ENCODE results near the gene SYPL1. TPM values are rescaled to one million over a fixed set of nuclear protein-coding genes. Genes with fewer than 3 reads are reported as not detected.
A peak's percentile ranks its signal among the peaks of the same experiment; 100 is the strongest.

SYPL1 gene
- polyA plus RNA-seq, 3 donors: 40.4 to 53.5 (median 42.3) TPM

GRCh38 chr7:106125417-106125816 lies 13.3 kb upstream of the SYPL1 start:
- 65 to 77% (median 77%) methylated on average over 4 of the region's 4 CpGs for WGBS, 3 donors
- H3K27ac ChIP-seq (ENCODE audit: low read depth, low read length): no peak overlapping the region

- H3K27ac ChIP-seq (ENCODE audit: low read depth, low read length): no peak overlapping the region
- 52 to 82% (median 67%) methylated on average over 1 of the region's 1 CpG for WGBS, 3 donors
Measured at GRCh38 chr7:106124186-106124585, 12.1 kb upstream of the SYPL1 start.

GRCh38 chr7:106122713-106123112 lies 10.6 kb upstream of the SYPL1 start:
- H3K27ac ChIP-seq (ENCODE audit: low read depth, low read length): no peak overlapping the region
- WGBS, 3 donors: 61 to 74% (median 73%) methylated on average over 1 of the region's 1 CpG

GRCh38 chr7:106121189-106121810 lies 9.2 kb upstream of the SYPL1 start:
- 60 to 78% (median 71%) methylated on average over 3 of the region's 3 CpGs for WGBS, 3 donors
- no peak overlapping the region for H3K27ac ChIP-seq (ENCODE audit: low read depth, low read length)

- WGBS, 3 donors: 71 to 92% (median 81%) methylated on average over 2 of the region's 2 CpGs
Measured at GRCh38 chr7:106120500-106120899, 8.4 kb upstream of the SYPL1 start.

GRCh38 chr7:106119719-106120118 lies 7.6 kb upstream of the SYPL1 start:
- 80 to 88% (median 85%) methylated on average over 3 of the region's 3 CpGs for WGBS, 3 donors
- H3K27ac ChIP-seq (ENCODE audit: low read depth, low read length): no peak overlapping the region

More at GRCh38 chr7:106120500-106120899, 8.4 kb upstream of the SYPL1 start:
- no peak overlapping the region for H3K27ac ChIP-seq (ENCODE audit: low read depth, low read length)

- 69 to 93% (median 87%) methylated on average over 9 of the region's 9 CpGs for WGBS, 3 donors
- H3K27ac ChIP-seq (ENCODE audit: low read depth, low read length): no peak overlapping the region
Measured at GRCh38 chr7:106117786-106118544, 5.9 kb upstream of the SYPL1 start.

GRCh38 chr7:106116161-106116704 lies 4.1 kb upstream of the SYPL1 start:
- no peak overlapping the region for H3K27ac ChIP-seq (ENCODE audit: low read depth, low read length)
- WGBS, 3 donors: 67 to 80% (median 77%) methylated on average over 6 of the region's 6 CpGs

- WGBS, 3 donors: 55 to 62% (median 58%) methylated on average over 5 of the region's 5 CpGs
- no peak overlapping the region for H3K27ac ChIP-seq (ENCODE audit: low read depth, low read length)
Measured at GRCh38 chr7:106114716-106115383, 2.7 kb upstream of the SYPL1 start.

- peak overlapping the region; percentile 89 for H3K27ac ChIP-seq (ENCODE audit: low read depth, low read length)
- WGBS, 3 donors: 87 to 88% (median 88%) methylated on average over 17 of the region's 17 CpGs
Measured at GRCh38 chr7:106112972-106113421, 885 bp upstream of the SYPL1 start.

- 0 to 1% (median 1%) methylated on average over 51 to 53 of the region's 53 CpGs for WGBS, 3 donors
- H3K27ac ChIP-seq (ENCODE audit: low read depth, low read length): peak overlapping the region; percentile 53
Measured at GRCh38 chr7:106111655-106112117, 426 bp downstream of the SYPL1 start.

GRCh38 chr7:106110885-106111654 lies 1.0 kb downstream of the SYPL1 start:
- peak overlapping the region; percentile 53 for H3K27ac ChIP-seq (ENCODE audit: low read depth, low read length)
- 7 to 9% (median 7%) methylated on average over 19 of the region's 19 CpGs for whole genome bisulfite sequencing, 3 donors

- no peak overlapping the region for H3K27ac ChIP-seq (ENCODE audit: low read depth, low read length)
Measured at GRCh38 chr7:106110238-106110560, 1.9 kb downstream of the SYPL1 start.

GRCh38 chr7:106109521-106110237 lies 2.4 kb downstream of the SYPL1 start:
- 71 to 89% (median 74%) methylated on average over 6 of the region's 6 CpGs for WGBS, 3 donors
- no peak overlapping the region for H3K27ac ChIP-seq (ENCODE audit: low read depth, low read length)

GRCh38 chr7:106108991-106109390 lies 3.1 kb downstream of the SYPL1 start:
- no peak overlapping the region for H3K27ac ChIP-seq (ENCODE audit: low read depth, low read length)
- WGBS, 3 donors: 43 to 89% (median 64%) methylated on average over 1 of the region's 1 CpG

GRCh38 chr7:106104721-106105260 lies 7.3 kb downstream of the SYPL1 start:
- WGBS, 3 donors: 79 to 92% (median 85%) methylated on average over 2 of the region's 2 CpGs

GRCh38 chr7:106102387-106102966 lies 9.6 kb downstream of the SYPL1 start:
- H3K27ac ChIP-seq (ENCODE audit: low read depth, low read length): no peak overlapping the region
- WGBS, 3 donors: 77 to 94% (median 80%) methylated on average over 6 of the region's 6 CpGs

More at GRCh38 chr7:106104721-106105260, 7.3 kb downstream of the SYPL1 start:
- H3K27ac ChIP-seq (ENCODE audit: low read depth, low read length): no peak overlapping the region
